Measurements from ENCODE around the gene PWP1.
A peak's percentile ranks its signal among the peaks of the same experiment; 100 is the strongest.

PWP1 gene

GRCh38 chr12:107669946-107670345, 15.7 kb upstream of the PWP1 start:
- Mint-ChIP-seq H3K4me3 (no peak overlapping the region), H3K36me3 (ENCODE audit: low read depth) (no peaks in the 10 kb centered on the region), H3K4me1 (no peaks in the 10 kb centered on the region), H3K9me3 (no peaks in the 10 kb centered on the region), H3K27ac (no peak overlapping the region), H3K27me3 (ENCODE audit: low read depth, poor library complexity) (peaks cover 27% of the 10 kb centered on the region)
- TF ChIP-seq, protein P1, sequence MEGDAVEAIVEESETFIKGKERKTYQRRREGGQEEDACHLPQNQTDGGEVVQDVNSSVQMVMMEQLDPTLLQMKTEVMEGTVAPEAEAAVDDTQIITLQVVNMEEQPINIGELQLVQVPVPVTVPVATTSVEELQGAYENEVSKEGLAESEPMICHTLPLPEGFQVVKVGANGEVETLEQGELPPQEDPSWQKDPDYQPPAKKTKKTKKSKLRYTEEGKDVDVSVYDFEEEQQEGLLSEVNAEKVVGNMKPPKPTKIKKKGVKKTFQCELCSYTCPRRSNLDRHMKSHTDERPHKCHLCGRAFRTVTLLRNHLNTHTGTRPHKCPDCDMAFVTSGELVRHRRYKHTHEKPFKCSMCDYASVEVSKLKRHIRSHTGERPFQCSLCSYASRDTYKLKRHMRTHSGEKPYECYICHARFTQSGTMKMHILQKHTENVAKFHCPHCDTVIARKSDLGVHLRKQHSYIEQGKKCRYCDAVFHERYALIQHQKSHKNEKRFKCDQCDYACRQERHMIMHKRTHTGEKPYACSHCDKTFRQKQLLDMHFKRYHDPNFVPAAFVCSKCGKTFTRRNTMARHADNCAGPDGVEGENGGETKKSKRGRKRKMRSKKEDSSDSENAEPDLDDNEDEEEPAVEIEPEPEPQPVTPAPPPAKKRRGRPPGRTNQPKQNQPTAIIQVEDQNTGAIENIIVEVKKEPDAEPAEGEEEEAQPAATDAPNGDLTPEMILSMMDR (IDR thresholded peaks at IDR 0.05): no peak
- no peak for DNase-seq

GRCh38 chr12:107670999-107671643, 14.5 kb upstream of the PWP1 start:
- Mint-ChIP-seq H3K4me1 (no peaks in the 10 kb centered on the region), H3K27ac (no peak overlapping the region), H3K36me3 (ENCODE audit: low read depth) (no peaks in the 10 kb centered on the region), H3K4me3 (no peak overlapping the region), H3K27me3 (ENCODE audit: low read depth, poor library complexity) (peaks cover 27% of the 10 kb centered on the region), H3K9me3 (no peaks in the 10 kb centered on the region)
- TF ChIP-seq, protein P1 (IDR thresholded peaks at IDR 0.05): peak; percentile 63
- peak; percentile 49 for DNase-seq

- H3K27me3 Mint-ChIP-seq (ENCODE audit: low read depth, poor library complexity): peaks cover 34% of the 10 kb centered on the region
- no peaks in the 10 kb centered on the region for H3K9me3 Mint-ChIP-seq
- no peak overlapping the region for H3K27ac Mint-ChIP-seq
- H3K4me1 Mint-ChIP-seq: no peaks in the 10 kb centered on the region
- TF ChIP-seq, protein P1 (IDR thresholded peaks at IDR 0.05): no peak
- no peaks in the 10 kb centered on the region for H3K36me3 Mint-ChIP-seq (ENCODE audit: low read depth)
- H3K4me3 Mint-ChIP-seq: no peak overlapping the region
- no peak for DNase-seq
These were observed 7.9 kb upstream of the PWP1 start for GRCh38 chr12:107677671-107678070.

GRCh38 chr12:107679336-107679735, 6.3 kb upstream of the PWP1 start:
- peaks cover 7% of the 10 kb centered on the region for H3K9me3 Mint-ChIP-seq
- H3K27ac Mint-ChIP-seq: no peak overlapping the region
- no peak for DNase-seq
- TF ChIP-seq, protein P1 (IDR thresholded peaks at IDR 0.05): no peak
- H3K27me3 Mint-ChIP-seq (ENCODE audit: low read depth, poor library complexity): peaks cover 29% of the 10 kb centered on the region
- no peaks in the 10 kb centered on the region for H3K36me3 Mint-ChIP-seq (ENCODE audit: low read depth)
- H3K4me1 Mint-ChIP-seq: peaks cover under 1% of the 10 kb centered on the region
- H3K4me3 Mint-ChIP-seq: no peak overlapping the region

DNA sequence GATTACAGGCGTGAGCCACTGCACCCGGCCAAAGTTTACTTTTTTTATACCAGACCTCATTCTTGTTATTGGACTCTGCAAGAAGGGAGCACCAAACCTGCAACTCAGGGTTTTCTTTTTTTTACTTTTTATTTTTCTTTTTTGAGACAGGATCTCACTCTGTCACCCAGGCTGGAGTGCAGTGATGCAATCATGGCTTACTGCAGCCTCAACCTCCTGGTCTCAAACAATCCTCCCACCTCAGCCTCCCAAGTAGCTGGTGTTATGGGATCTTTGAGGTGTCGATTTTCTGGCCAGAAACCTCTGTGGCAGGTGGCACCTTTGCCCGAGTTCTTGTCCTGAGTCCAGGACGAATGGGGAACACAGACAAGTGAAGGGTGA, 4.2 kb upstream of the PWP1 start:
- TF ChIP-seq, protein P1 (IDR thresholded peaks at IDR 0.05): no peak
- H3K9me3 Mint-ChIP-seq: peaks cover 11% of the 10 kb centered on the region
- peaks cover 29% of the 10 kb centered on the region for H3K27me3 Mint-ChIP-seq (ENCODE audit: low read depth, poor library complexity)
- H3K4me1 Mint-ChIP-seq: peaks cover 21% of the 10 kb centered on the region
- DNase-seq: no peak
- H3K36me3 Mint-ChIP-seq (ENCODE audit: low read depth): no peaks in the 10 kb centered on the region
- H3K27ac Mint-ChIP-seq: no peak overlapping the region
- no peak overlapping the region for H3K4me3 Mint-ChIP-seq
